ENCODE measurements around the gene SRGAP3. TPM values are rescaled to one million over a fixed set of nuclear protein-coding genes. Genes with fewer than 3 reads are reported as not detected.

The SRGAP3 gene
- total RNA-seq, 1 donor from 2014 or later: 0.54 TPM

DNA sequence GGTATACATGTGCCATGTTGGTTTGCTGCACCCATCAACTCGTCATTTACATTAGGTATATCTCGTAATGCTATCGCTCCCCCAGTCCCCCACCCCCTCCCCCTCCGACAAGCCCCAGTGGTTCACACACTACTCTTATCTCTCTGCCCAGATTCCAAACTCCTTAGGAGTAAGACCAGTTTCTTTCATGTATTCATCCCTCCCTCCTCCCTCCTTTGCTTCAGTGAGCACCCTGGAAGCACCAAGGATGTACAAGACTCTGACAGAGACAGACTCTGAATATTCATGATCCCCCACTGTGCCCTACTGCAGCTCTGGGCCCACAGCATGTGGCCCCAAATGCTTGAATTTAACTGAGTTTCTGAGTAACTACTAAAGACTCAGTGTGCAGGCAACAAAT lies 172.4 kb downstream of the SRGAP3 start:
- H3K4me1 Mint-ChIP-seq (ENCODE audit: low read depth): no peaks in the 10 kb centered on the region
- DNase-seq (ENCODE audit: low spot score): no peak
- H3K4me3 Mint-ChIP-seq: no peak overlapping the region
- peaks cover 1% of the 10 kb centered on the region for H3K27me3 Mint-ChIP-seq (ENCODE audit: insufficient read depth)
- H3K36me3 Mint-ChIP-seq (ENCODE audit: low read depth): no peaks in the 10 kb centered on the region
- H3K9me3 Mint-ChIP-seq: no peaks in the 10 kb centered on the region
- intact Hi-C loops (cut with micrococcal nuclease): no loop called here
- H3K27ac Mint-ChIP-seq: no peak overlapping the region

GRCh38 chr3:9075762-9076161 lies 173.7 kb downstream of the SRGAP3 start:
- peaks cover 2% of the 10 kb centered on the region for H3K27me3 Mint-ChIP-seq (ENCODE audit: insufficient read depth)
- H3K9me3 Mint-ChIP-seq: no peaks in the 10 kb centered on the region
- no peak overlapping the region for H3K27ac Mint-ChIP-seq
- H3K4me1 Mint-ChIP-seq (ENCODE audit: low read depth): no peaks in the 10 kb centered on the region
- no peak for DNase-seq (ENCODE audit: low spot score)
- no peaks in the 10 kb centered on the region for H3K36me3 Mint-ChIP-seq (ENCODE audit: low read depth)
- no peak overlapping the region for H3K4me3 Mint-ChIP-seq
- intact Hi-C loops (cut with micrococcal nuclease): no loop called here

DNA sequence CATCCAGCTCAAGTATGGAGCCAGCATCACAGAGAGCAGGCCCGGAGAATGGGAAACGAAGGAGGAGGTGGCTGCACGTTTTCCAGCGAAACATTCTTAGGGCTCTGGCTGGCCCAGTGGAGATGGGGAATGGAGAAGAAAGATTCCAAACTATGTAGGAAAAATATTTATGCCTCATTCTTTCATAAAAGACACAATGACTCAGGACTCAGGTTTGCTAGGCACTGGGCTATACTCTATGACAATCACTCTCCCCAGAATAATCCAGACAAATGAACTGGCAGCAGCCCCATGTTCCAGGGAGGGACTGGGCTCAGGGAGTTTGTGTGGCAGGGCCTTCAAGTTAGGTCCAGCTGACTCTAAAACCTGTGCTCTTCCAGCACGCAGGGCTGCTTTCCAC lies 175.4 kb downstream of the SRGAP3 start:
- H3K36me3 Mint-ChIP-seq (ENCODE audit: low read depth): no peaks in the 10 kb centered on the region
- no peak overlapping the region for H3K4me3 Mint-ChIP-seq
- no peak overlapping the region for H3K27ac Mint-ChIP-seq
- H3K9me3 Mint-ChIP-seq: no peaks in the 10 kb centered on the region
- intact Hi-C loops (cut with micrococcal nuclease): no loop called here
- DNase-seq (ENCODE audit: low spot score): no peak
- H3K4me1 Mint-ChIP-seq (ENCODE audit: low read depth): no peaks in the 10 kb centered on the region
- peaks cover 2% of the 10 kb centered on the region for H3K27me3 Mint-ChIP-seq (ENCODE audit: insufficient read depth)

GRCh38 chr3:9072667-9073009 lies 176.8 kb downstream of the SRGAP3 start:
- no peak overlapping the region for H3K4me3 Mint-ChIP-seq
- intact Hi-C loops (cut with micrococcal nuclease): no loop called here
- no peaks in the 10 kb centered on the region for H3K9me3 Mint-ChIP-seq
- no peak overlapping the region for H3K27ac Mint-ChIP-seq
- H3K4me1 Mint-ChIP-seq (ENCODE audit: low read depth): no peaks in the 10 kb centered on the region
- no peak for DNase-seq (ENCODE audit: low spot score)
- no peaks in the 10 kb centered on the region for H3K36me3 Mint-ChIP-seq (ENCODE audit: low read depth)
- H3K27me3 Mint-ChIP-seq (ENCODE audit: insufficient read depth): peaks cover 2% of the 10 kb centered on the region

DNA sequence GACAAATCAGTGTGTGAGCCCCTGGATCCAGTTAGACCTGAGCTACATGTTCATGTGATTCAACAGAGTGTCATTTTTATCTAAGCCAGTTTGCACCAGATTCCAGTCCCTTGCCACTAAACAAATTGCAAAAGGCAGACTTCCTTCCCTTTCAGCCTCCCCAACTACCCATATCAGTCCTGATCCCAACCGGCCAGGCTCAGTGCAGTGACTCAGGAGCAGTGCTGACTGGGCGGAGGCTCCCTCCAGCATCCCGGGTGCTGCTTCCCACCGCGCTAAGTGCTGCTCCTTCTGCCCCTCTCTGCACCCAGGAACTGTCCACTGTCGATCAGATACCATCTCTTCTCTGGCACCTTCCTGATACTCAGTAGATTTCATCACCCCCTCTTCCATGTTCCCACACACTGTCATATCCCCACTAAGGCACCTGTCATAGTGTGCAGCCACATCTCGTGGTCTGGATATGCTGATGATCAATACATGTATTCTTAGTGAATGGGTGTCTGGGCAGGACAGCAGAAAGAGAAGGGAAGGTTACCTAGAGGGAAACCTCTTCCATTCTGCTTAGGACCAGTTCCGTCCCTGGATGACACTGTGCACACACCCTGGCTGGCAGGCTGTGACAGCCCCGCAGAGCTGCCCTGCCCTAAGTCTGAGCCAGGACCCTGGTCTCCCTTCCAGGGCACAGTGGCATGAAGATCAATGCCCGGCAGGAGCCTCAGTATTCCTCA lies 177.3 kb downstream of the SRGAP3 start:
- intact Hi-C loops (cut with micrococcal nuclease): no loop called here
- Mint-ChIP-seq H3K9me3 (no peaks in the 10 kb centered on the region), H3K4me3 (no peak overlapping the region), H3K36me3 (ENCODE audit: low read depth) (no peaks in the 10 kb centered on the region), H3K4me1 (ENCODE audit: low read depth) (no peaks in the 10 kb centered on the region), H3K27ac (no peak overlapping the region), H3K27me3 (ENCODE audit: insufficient read depth) (peaks cover 2% of the 10 kb centered on the region)
- no peak for DNase-seq (ENCODE audit: low spot score)

DNA sequence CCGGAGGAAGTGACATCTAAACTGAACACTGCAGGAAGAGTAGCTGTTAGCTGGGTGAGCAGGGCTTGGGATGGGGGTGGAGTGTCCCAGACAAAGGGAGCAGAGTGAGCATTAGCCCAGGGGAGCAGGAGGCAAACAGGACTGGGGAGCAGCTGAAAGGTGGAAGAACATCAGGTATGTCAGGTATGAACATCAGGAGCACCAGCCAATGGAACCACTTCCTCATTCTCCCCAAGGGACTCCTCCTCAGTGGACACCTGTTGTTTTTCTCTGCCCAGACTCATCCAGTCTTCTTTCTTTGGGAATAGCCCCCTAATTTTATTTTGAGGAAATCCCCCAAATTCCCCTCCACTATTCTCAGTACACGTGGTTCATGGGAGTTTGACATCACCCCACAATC lies 178.5 kb downstream of the SRGAP3 start:
- Mint-ChIP-seq H3K36me3 (ENCODE audit: low read depth) (no peaks in the 10 kb centered on the region), H3K27me3 (ENCODE audit: insufficient read depth) (peaks cover 2% of the 10 kb centered on the region), H3K27ac (no peak overlapping the region), H3K4me1 (ENCODE audit: low read depth) (no peaks in the 10 kb centered on the region), H3K9me3 (no peaks in the 10 kb centered on the region), H3K4me3 (no peak overlapping the region)
- intact Hi-C loops (cut with micrococcal nuclease): no loop called here
- no peak for DNase-seq (ENCODE audit: low spot score)

- H3K4me1 Mint-ChIP-seq (ENCODE audit: low read depth): no peaks in the 10 kb centered on the region
- no peak for DNase-seq (ENCODE audit: low spot score)
- intact Hi-C loops (cut with micrococcal nuclease): no loop called here
- H3K36me3 Mint-ChIP-seq (ENCODE audit: low read depth): no peaks in the 10 kb centered on the region
- H3K9me3 Mint-ChIP-seq: no peaks in the 10 kb centered on the region
- H3K27ac Mint-ChIP-seq: no peak overlapping the region
- no peak overlapping the region for H3K4me3 Mint-ChIP-seq
- peaks cover 2% of the 10 kb centered on the region for H3K27me3 Mint-ChIP-seq (ENCODE audit: insufficient read depth)
These were observed 179.5 kb downstream of the SRGAP3 start for GRCh38 chr3:9069971-9070370.

DNA sequence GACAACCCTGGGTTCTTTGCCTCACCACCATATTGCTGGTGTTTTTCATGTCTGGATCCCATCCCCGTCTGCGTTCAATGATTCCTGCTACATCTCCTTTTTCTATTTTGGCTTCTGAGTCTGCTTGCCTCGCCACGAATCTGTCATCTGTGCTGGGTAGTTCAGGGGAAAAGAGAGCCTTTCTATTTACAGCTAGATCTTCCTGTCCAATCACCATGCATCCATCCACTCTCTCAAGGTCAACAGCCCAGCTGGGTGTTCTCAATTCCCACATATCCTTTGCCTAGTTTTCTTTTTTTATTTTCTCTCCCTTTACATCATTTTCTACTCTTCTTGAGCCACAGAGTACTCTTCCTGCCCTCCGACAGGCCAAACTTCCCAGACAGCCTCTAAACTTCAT lies 181.4 kb downstream of the SRGAP3 start:
- Mint-ChIP-seq H3K27ac (no peak overlapping the region), H3K4me1 (ENCODE audit: low read depth) (no peaks in the 10 kb centered on the region), H3K27me3 (ENCODE audit: insufficient read depth) (peaks cover 4% of the 10 kb centered on the region), H3K36me3 (ENCODE audit: low read depth) (no peaks in the 10 kb centered on the region), H3K4me3 (no peak overlapping the region), H3K9me3 (no peaks in the 10 kb centered on the region)
- intact Hi-C loops (cut with micrococcal nuclease): no loop called here
- DNase-seq (ENCODE audit: low spot score): no peak

DNA sequence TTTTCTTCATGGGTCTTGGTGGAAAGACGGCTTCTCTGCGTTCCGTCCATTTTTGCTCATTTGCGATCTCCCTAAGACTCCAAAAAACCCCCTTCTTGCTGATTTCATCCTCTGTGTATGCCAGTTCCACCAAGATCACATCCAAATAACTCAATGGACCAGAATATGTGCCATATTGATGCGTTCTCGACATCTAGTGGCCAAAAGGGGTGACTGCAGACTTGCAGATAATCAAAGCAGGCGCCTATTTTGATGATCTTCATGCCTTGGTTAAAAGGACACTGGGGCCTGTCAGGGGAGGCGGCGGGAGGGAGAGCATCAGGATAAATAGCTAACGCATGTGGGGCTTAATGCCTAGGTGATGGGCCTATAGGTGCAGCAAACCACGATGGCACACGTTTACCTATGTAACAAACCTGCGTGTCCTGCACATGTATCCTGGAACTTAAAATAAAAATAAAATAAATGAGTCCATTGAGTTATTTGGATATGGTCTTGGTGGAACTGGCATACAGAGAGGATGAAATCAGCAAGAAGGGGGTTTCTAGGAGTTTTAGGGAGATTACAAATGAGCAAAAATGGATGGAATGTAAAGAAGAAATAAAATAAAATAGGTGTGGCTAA lies 182.0 kb downstream of the SRGAP3 start:
- no peaks in the 10 kb centered on the region for H3K4me1 Mint-ChIP-seq (ENCODE audit: low read depth)
- peaks cover 3% of the 10 kb centered on the region for H3K9me3 Mint-ChIP-seq
- intact Hi-C loops (cut with micrococcal nuclease): loop anchor here (1.0 kb wide), 2 partner anchors 79 to 96 kb away; no protein-coding TSS in a partner anchor
- peaks cover 4% of the 10 kb centered on the region for H3K27me3 Mint-ChIP-seq (ENCODE audit: insufficient read depth)
- DNase-seq (ENCODE audit: low spot score): no peak
- no peak overlapping the region for H3K4me3 Mint-ChIP-seq
- no peak overlapping the region for H3K27ac Mint-ChIP-seq
- H3K36me3 Mint-ChIP-seq (ENCODE audit: low read depth): no peaks in the 10 kb centered on the region

DNA sequence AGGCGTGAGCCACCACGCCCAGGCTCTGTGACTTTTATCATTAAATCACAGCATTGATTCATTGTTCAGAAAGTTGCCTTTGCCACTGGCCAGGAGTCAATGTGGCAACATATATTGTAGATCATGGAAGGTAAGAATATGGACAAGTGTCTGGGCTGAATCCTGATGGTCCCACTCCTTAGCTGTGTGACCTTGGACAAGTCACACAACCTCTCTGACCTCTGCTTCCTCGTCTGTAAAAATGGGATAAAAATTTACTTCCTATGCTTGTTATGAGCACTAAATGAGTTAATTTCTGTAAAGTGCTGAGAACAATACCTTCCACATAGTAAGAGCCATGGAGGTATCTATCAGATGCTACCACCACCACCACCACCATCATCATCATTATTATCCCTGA lies 182.7 kb downstream of the SRGAP3 start:
- no peaks in the 10 kb centered on the region for H3K36me3 Mint-ChIP-seq (ENCODE audit: low read depth)
- no peak overlapping the region for H3K27ac Mint-ChIP-seq
- DNase-seq (ENCODE audit: low spot score): no peak
- peaks cover 4% of the 10 kb centered on the region for H3K27me3 Mint-ChIP-seq (ENCODE audit: insufficient read depth)
- no peak overlapping the region for H3K4me3 Mint-ChIP-seq
- no peaks in the 10 kb centered on the region for H3K4me1 Mint-ChIP-seq (ENCODE audit: low read depth)
- peaks cover 4% of the 10 kb centered on the region for H3K9me3 Mint-ChIP-seq
- intact Hi-C loops (cut with micrococcal nuclease): loop anchor here (1.0 kb wide), 2 partner anchors 78 to 95 kb away; no protein-coding TSS in a partner anchor

DNA sequence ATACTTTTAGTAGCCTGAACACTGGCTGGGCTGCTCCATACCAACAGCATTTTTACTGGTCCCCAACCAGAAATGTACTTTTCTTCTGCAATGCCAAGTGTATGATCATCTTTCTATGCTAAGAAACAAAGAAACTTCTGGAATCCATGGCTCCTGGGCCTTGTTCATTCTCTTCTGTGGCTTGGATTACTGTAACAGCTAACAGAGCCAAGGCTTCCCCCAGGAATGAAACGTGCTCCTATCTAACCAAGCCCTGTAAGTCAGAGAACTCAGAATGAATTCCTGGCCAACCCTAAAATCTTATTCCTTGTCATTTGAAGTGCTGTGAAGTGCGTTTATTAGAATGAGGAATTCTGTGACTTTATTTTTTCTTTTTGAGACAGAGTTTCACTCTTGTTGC lies 183.3 kb downstream of the SRGAP3 start:
- Mint-ChIP-seq H3K9me3 (peaks cover 4% of the 10 kb centered on the region), H3K36me3 (ENCODE audit: low read depth) (no peaks in the 10 kb centered on the region), H3K27ac (no peak overlapping the region), H3K4me3 (no peak overlapping the region), H3K27me3 (ENCODE audit: insufficient read depth) (peaks cover 4% of the 10 kb centered on the region), H3K4me1 (ENCODE audit: low read depth) (no peaks in the 10 kb centered on the region)
- DNase-seq (ENCODE audit: low spot score): no peak
- intact Hi-C loops (cut with micrococcal nuclease): no loop called here

DNA sequence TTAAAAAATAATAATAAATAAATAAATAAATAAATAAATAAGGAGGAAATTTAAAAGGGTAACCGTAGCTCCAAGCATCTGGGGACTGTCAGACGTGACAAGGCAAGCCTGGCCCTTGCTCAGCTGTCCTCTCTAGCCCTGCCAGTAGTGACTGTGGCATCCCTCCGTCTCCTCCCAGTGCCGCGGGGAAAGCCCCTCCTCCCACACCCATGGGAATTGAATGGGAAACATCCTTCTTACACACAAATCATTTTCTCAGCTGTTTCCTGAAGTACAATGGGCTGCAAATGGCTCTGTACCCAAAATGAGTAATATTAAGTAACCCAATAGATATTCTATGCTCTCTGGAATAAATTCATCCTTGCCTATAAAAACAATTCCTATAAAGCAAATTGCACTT lies 184.6 kb downstream of the SRGAP3 start:
- Mint-ChIP-seq H3K36me3 (ENCODE audit: low read depth) (no peaks in the 10 kb centered on the region), H3K4me3 (no peak overlapping the region), H3K27ac (no peak overlapping the region), H3K4me1 (ENCODE audit: low read depth) (no peaks in the 10 kb centered on the region), H3K27me3 (ENCODE audit: insufficient read depth) (peaks cover 3% of the 10 kb centered on the region), H3K9me3 (peaks cover 4% of the 10 kb centered on the region)
- intact Hi-C loops (cut with micrococcal nuclease): no loop called here
- DNase-seq (ENCODE audit: low spot score): no peak

DNA sequence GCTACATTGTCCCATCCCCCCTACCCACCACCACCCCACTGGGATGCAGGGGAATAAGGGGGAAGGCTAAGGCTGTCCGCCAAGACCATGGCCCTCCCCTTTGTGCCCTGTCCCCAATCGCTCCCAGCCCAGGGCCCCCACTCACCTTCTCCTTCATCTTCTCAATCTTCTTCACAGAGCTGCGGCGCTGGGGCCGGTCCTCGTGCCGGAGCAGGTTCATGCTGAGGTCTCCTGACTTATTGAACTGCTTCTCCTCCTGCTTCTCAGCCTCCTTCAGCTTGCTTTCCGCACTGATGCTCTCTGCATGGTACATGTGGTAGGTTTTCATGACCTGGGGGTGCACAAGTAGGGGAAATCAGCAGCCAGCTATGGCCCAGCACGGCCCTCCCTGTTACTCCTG lies 185.2 kb downstream of the SRGAP3 start:
- Mint-ChIP-seq H3K27me3 (ENCODE audit: insufficient read depth) (peaks cover 3% of the 10 kb centered on the region), H3K27ac (no peak overlapping the region), H3K9me3 (peaks cover 4% of the 10 kb centered on the region), H3K36me3 (ENCODE audit: low read depth) (no peaks in the 10 kb centered on the region), H3K4me3 (no peak overlapping the region), H3K4me1 (ENCODE audit: low read depth) (no peaks in the 10 kb centered on the region)
- no peak for DNase-seq (ENCODE audit: low spot score)
- intact Hi-C loops (cut with micrococcal nuclease): no loop called here
